Panc1 (cell line): ENCODE results near the gene SMAD6.

Source experiments
- CTCF ChIP-seq: fragments of 450-650 bp; IDR thresholded peaks from 2 replicates; pipeline ENCODE4 v1.5.1; 2017; ENCODE audit warnings: mild to moderate bottlenecking
- POLR2AphosphoS5 ChIP-seq: IDR thresholded peaks from 2 replicates; pipeline ENCODE4 v1.6.1; 2012; ENCODE audit warnings: mild to moderate bottlenecking, low read depth, low read length, moderate library complexity

- TF ChIP-seq CTCF (no peak), POLR2AphosphoS5 (no peak)
Observed at GRCh38 chr15:66808181-66808824, 106.3 kb downstream of the SMAD6 start.
